Hematopoietic multipotent progenitor cell (in vitro differentiated cells): ENCODE measurements around the gene GJC1. TPM values are rescaled to one million over a fixed set of nuclear protein-coding genes. Genes with fewer than 3 reads are reported as not detected.

Source experiments
- total RNA-seq: library from RNA; depleted of rRNA; stranded (reverse); fragments of >200 nt; gene quantifications from one replicate; pipeline ENCODE4 v1.2.3, GENCODE V29; 2012

The GJC1 gene
- total RNA-seq, 1 donor = under 0.01 TPM

Other genes starting within 250 kb of the GJC1 start
- 0.27 TPM for gene MEIOC, start 173.8 kb downstream of the GJC1 start, total RNA-seq
- gene CCDC43, start 140.5 kb downstream of the GJC1 start, total RNA-seq = 7.5 TPM
- 4.8 TPM for gene DBF4B, start 121.6 kb downstream of the GJC1 start, total RNA-seq
- gene ADAM11, start 71.3 kb downstream of the GJC1 start, total RNA-seq = 1.6 TPM
- not detected for gene HIGD1B, start 17.6 kb upstream of the GJC1 start, total RNA-seq
- 121 TPM for gene EFTUD2, start 69.2 kb upstream of the GJC1 start, total RNA-seq
- not detected for gene GFAP, start 85.2 kb upstream of the GJC1 start, total RNA-seq
- 0.81 TPM for gene KIF18B, start 117.5 kb upstream of the GJC1 start, total RNA-seq
- gene C1QL1, start 138.0 kb upstream of the GJC1 start, total RNA-seq = not detected
- 98.8 TPM for gene DCAKD, start 221.3 kb upstream of the GJC1 start, total RNA-seq
- gene NMT1, start 231.0 kb upstream of the GJC1 start, total RNA-seq = 46.0 TPM